Subcutaneous adipose tissue (tissue), 4 donors: ENCODE measurements around the gene NDUFS7. TPM values are rescaled to one million over a fixed set of nuclear protein-coding genes. Genes with fewer than 3 reads are reported as not detected.

Experiments used
- CTCF ChIP-seq: fragments of 450-650 bp; IDR thresholded peaks from one replicate; pipeline ENCODE4 v1.5.1; 2016; ENCODE audit warnings: low read depth, mild to moderate bottlenecking, control low read depth, antibody characterized with exemption, moderate library complexity
- total RNA-seq, 4 donors: library from RNA; depleted of rRNA; stranded (reverse); fragments of >200 nt; gene quantifications; one replicate each; pipeline ENCODE4 v1.1.0, GENCODE V29; 2016

Gene NDUFS7
- total RNA-seq, 4 donors from 2014 or later = 38.5 to 105 (median 95.6) TPM

- no peak for TF ChIP-seq CTCF
These were observed 28.7 kb downstream of the NDUFS7 start for GRCh38 chr19:1412323-1412923.

GRCh38 chr19:1412995-1413800 lies 29.5 kb downstream of the NDUFS7 start:
- no peak for TF ChIP-seq CTCF

DNA sequence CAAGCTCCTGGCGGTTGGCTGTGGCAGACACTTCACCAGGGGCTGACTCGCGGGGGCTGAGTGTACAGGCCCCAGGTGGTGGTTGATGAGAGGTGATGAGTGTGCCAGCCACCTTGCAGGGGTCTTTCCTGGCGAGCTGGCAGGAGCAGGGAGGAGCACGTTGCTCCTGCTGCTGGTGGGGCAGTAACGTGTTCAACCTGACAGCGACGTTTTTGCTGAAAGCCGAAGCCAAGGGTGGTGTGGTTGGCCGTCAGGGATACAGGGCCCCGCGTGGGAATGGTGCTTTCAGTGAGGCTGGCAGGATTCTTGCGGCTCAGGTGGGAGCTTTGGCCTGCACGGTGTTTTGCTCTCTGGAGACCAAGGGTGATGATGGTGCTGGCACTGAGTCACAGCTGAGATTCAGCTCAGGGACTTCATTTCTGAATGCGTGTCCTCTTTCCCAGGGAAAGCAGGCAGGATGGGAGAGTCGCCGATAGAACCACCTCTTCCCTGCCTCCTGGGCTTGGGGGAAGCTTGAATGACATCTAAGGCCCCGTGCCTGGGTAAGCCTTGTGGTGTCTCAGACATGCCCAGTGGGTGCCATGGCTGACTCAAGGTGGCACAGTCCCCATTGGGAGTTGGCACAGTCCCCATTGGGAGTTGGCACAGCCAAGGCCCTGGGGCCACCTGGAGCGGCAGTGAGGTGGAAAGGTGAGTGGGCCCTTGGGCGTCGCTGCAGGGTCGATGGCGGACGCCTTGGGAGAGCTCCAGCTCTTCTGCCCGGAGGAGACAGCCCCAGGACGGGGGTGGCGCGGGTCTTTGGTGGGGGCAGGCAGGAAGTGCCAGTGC lies 32.5 kb downstream of the NDUFS7 start:
- no peak for TF ChIP-seq CTCF

DNA sequence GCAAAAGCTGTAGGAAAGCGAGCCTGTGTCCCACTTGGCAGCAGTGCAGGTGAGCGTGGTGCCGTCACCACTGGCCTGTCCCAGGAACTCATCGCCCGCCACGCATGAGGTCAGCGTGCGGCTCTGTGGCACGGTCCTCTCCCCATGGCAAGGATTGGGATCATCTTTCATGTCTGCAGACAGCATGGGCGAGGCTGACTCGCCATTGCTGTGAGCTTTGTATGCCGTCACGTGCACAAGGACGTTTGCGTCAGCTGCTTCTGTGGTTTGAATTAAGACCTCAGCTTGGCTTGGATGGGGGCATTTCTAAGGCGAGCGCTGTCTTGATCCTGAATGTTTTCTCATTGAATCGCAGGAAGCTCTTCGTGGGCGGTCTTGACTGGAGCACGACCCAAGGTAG lies 33.4 kb downstream of the NDUFS7 start:
- no peak for TF ChIP-seq CTCF

GRCh38 chr19:1417681-1418495 lies 34.2 kb downstream of the NDUFS7 start:
- no peak for TF ChIP-seq CTCF

DNA sequence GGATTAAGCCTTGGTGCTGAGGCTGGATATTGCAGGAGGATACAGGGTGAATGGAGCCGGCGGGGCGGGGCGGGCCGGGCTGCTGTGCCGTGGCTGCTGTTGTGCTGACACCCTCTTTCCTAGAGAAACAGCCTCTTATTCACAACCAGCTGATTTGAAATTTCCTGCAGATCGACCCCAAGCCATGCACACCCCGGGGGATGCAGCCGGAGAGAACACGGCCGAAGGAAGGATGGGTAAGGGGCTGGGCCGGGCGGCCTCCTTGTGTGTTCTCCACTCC lies 34.7 kb downstream of the NDUFS7 start:
- no peak for TF ChIP-seq CTCF
